Endothelial cell of umbilical vein (primary cell): ENCODE measurements around the gene NDUFV1. TPM values are rescaled to one million over a fixed set of nuclear protein-coding genes. Genes with fewer than 3 reads are reported as not detected.

Experiments
- BruUV-seq: library from RNA; stranded (reverse); fragments of 400-500 nt; replicated peaks from 2 replicates; lab custom pipeline; 2021; lab: Mats Ljungman, UMichigan
- CTCF ChIA-PET: fragments of 300-600, 350-600 bp; sonication (Branson Sonifier 250); formaldehyde crosslinking; loops from one replicate; lab custom pipeline; 2021; ENCODE audit warnings: antibody characterized with exemption, inconsistent platforms; lab: Charles Lee
- POLR2A ChIA-PET: fragments of 300-600, 350-600 bp; sonication (Branson Sonifier 250); formaldehyde crosslinking; loops from one replicate; lab custom pipeline; 2021; ENCODE audit warnings: antibody characterized with exemption, inconsistent platforms; lab: Charles Lee
- DNase-seq: peaks from one replicate; pipeline ENCODE4 v3.0.0-alpha.2; 2011; ENCODE audit warnings: low read depth, low spot score
- FAIRE-seq: peaks from 2 replicates; lab custom pipeline; 2011; peaks lifted over from hg19 to GRCh38; lab: Jason Lieb, UNC
- H2AFZ ChIP-seq: 2 replicates; pipeline ENCODE4 v1.6.0; 2012; ENCODE audit warnings: low read depth, low read length, control low read depth, inconsistent platforms
- H3K27ac ChIP-seq: 2 replicates; pipeline ENCODE4 v1.5.1; 2011; ENCODE audit warnings: low read depth, mild to moderate bottlenecking, control low read depth, low read length, moderate library complexity; ENCODE audit not compliant: insufficient read depth
- H3K27me3 ChIP-seq, 2 experiments: 2 replicates each; pipeline versions ENCODE4 v1.6.0 to v1.6.1; 2011; ENCODE audit warnings: low read length in 2 of 2, mixed read lengths in 1 of 2; ENCODE audit not compliant: control insufficient read depth in 2 of 2, insufficient read depth in 2 of 2
- H3K36me3 ChIP-seq, 2 experiments: 2 replicates in 1 of 2; 3 replicates in 1 of 2; pipeline ENCODE4 v1.5.1; 2011; ENCODE audit warnings: low read length in 2 of 2, mild to moderate bottlenecking in 1 of 2, moderate library complexity in 1 of 2; ENCODE audit not compliant: control insufficient read depth in 2 of 2, insufficient read depth in 2 of 2; ENCODE audit errors: extremely low read depth in 1 of 2
- H3K4me1 ChIP-seq: 3 replicates; pipeline ENCODE4 v1.5.1; 2011; ENCODE audit warnings: mild to moderate bottlenecking, low read length; ENCODE audit not compliant: control insufficient read depth, insufficient read depth; ENCODE audit errors: extremely low read depth
- H3K4me2 ChIP-seq: 2 replicates; pipeline ENCODE4 v1.6.1; 2011; ENCODE audit warnings: low read length, control low read depth, mixed read lengths; ENCODE audit not compliant: insufficient read depth
- H3K4me3 ChIP-seq, 3 experiments: fragments of 200-600 bp in 1 of 3; sonication (generic), shearing (Covaris generic) in 1 of 3; replicated peaks in 1 of 3; 2 replicates each; pipeline ENCODE4 v1.5.1; 2011 to 2016; ENCODE audit warnings: control low read depth in 3 of 3, low read length in 3 of 3, mild to moderate bottlenecking in 2 of 3, inconsistent platforms in 1 of 3, low read depth in 1 of 3, moderate library complexity in 1 of 3; ENCODE audit not compliant: insufficient read depth in 1 of 3
- H3K79me2 ChIP-seq: 2 replicates; pipeline ENCODE4 v1.6.0; 2012; ENCODE audit warnings: low read length, inconsistent platforms; ENCODE audit not compliant: control insufficient read depth, insufficient read depth
- H3K9ac ChIP-seq: replicated peaks from 2 replicates; pipeline ENCODE3; 2011; ENCODE audit warnings: low read length, control low read depth; ENCODE audit not compliant: insufficient read depth; ENCODE audit errors: extremely low read depth
- H3K9me1 ChIP-seq: replicated peaks from 3 replicates; pipeline ENCODE4 v1.6.0; 2011; ENCODE audit warnings: mild to moderate bottlenecking, low read length; ENCODE audit not compliant: control insufficient read depth, insufficient read depth; ENCODE audit errors: extremely low read depth
- H3K9me3 ChIP-seq: replicated peaks from 2 replicates; pipeline ENCODE4 v1.5.1; 2012; ENCODE audit warnings: low read length, inconsistent platforms; ENCODE audit not compliant: control insufficient read depth, insufficient read depth
- H4K20me1 ChIP-seq: replicated peaks from 2 replicates; pipeline ENCODE3; 2011; ENCODE audit warnings: mild to moderate bottlenecking, low read length; ENCODE audit not compliant: control insufficient read depth, insufficient read depth; ENCODE audit errors: extremely low read depth
- MYC ChIP-seq: IDR thresholded peaks from one replicate; pipeline ENCODE4 v1.6.1; 2011; ENCODE audit warnings: mild to moderate bottlenecking, low read depth, low read length
- POLR2A ChIP-seq: IDR thresholded peaks from 2 replicates; pipeline ENCODE4 v1.6.1; 2012; ENCODE audit warnings: low read depth, mild to moderate bottlenecking, control low read depth, low read length
- POLR2AphosphoS5 ChIP-seq: IDR thresholded peaks from 2 replicates; pipeline ENCODE4 v1.6.1; 2012; ENCODE audit warnings: low read depth, mild to moderate bottlenecking, control low read depth, low read length, moderate library complexity; ENCODE audit not compliant: insufficient read depth
- dilution Hi-C: fragments of 300-500 bp; cut with MboI; formaldehyde crosslinking; loops from one replicate; pipeline ENCODE4 v1.15.0; 2019; ENCODE audit warnings: low sequenced_read_pairs; ENCODE audit not compliant: extremely low pct_ligation_motif_present
- intact Hi-C: fragments of 100-400 bp; cut with micrococcal nuclease; formaldehyde crosslinking; loops from one replicate; pipeline ENCODE4 v1.10.0; 2022
- polyA plus RNA-seq, 4 experiments: library from polyadenylated mRNA; depleted of rRNA in 3 of 4; stranded (reverse) in 3 of 4; unstranded in 1 of 4; fragments of >200 nt; gene quantifications; 2 replicates each; pipeline versions ENCODE4 v1.2.1 to v1.2.3, GENCODE V29; 2011 to 2012; ENCODE audit warnings: missing spikeins in 1 of 4
- total RNA-seq: library from RNA; stranded (reverse); gene quantifications from 2 replicates; pipeline ENCODE4 v1.2.3, GENCODE V29; 2021
- TF ChIP-seq, protein P1 (sequence below), 2 donors: IDR thresholded peaks; 1 replicate in 1 of 2; 2 replicates in 1 of 2; pipeline ENCODE4 v1.5.1; 2011; ENCODE audit warnings: low read length in 2 of 2, mild to moderate bottlenecking in 2 of 2, moderate library complexity in 2 of 2, control low read depth in 1 of 2, inconsistent platforms in 1 of 2, low read depth in 1 of 2; ENCODE audit not compliant: insufficient read depth in 1 of 2; ENCODE audit errors: extremely low read depth in 1 of 2

NDUFV1 gene
- total and polyA plus RNA-seq, 2 donors (not counting 3 experiments of a cell fraction or from before 2014, with no cell fraction given): 191 to 203 TPM

DNA sequence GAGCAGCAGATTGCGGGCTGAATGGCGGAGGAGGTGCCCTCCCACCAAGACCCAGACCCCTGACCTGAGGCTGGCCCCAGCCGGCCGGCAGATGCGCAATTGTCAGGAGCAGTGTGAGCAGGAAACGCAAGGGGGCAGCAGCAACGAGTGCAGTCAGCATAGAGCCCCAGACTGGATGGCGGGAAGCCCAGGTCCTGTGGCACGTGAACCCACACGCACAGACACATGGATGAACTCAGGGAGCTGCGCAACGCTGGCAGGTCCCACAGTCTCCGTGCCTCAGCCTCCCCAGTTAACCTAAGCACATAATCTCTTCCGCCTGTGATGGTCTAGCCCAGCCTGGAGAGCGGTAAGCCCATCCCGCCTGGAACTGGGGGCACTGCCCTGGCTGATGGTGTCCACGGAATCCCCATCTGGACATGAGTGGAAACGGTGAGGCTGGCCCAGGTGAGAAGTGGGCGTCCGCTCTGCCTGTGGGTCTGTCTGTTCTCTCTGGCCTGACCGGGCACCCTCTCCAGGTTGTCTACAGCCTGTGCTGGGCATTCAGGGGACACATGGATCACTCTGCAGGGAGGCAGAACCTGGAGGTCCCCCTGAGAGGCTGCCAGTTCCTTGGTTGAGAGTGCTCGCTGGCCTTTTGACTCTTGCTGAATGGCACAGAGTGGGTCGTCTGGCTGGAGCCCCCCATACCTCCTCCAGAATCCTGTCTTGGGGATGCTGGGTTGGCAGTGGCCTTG, 33.5 kb downstream of the NDUFV1 start:
- peak; percentile 36 for DNase-seq
- Histone ChIP-seq H3K9me3 (no peaks in the 10 kb centered on the region), H3K9me1 (no peaks in the 10 kb centered on the region), H3K27me3 (no peaks in the 10 kb centered on the region), H3K79me2 (no peaks in the 10 kb centered on the region), H4K20me1 (no peaks in the 10 kb centered on the region), H3K36me3 (no peaks in the 10 kb centered on the region), H2AFZ (no peak overlapping the region), H3K4me1 (no peaks in the 10 kb centered on the region), H3K9ac (no peak overlapping the region), H3K27ac (no peak overlapping the region), H3K4me2 (no peak overlapping the region), H3K4me3 (no peak overlapping the region)
- CTCF ChIA-PET: interaction anchor here (0.7 to 2.9 kb wide), 3 partner anchors 10 to 19 kb away, joined by 4 to 13 read pairs (median 12); partner anchors contain the start of gene NUDT8
- intact Hi-C loops (no loop called here), dilution Hi-C loops (no loop called here)
- FAIRE-seq: peak; percentile 61
- POLR2A ChIA-PET: interaction anchor here (0.6 kb wide), 1 partner anchor 59 kb away, joined by 3 read pairs; no protein-coding TSS in a partner anchor
- no TSS peak for BruUV-seq
- no peak for TF ChIP-seq POLR2A
- TF ChIP-seq, protein P1, sequence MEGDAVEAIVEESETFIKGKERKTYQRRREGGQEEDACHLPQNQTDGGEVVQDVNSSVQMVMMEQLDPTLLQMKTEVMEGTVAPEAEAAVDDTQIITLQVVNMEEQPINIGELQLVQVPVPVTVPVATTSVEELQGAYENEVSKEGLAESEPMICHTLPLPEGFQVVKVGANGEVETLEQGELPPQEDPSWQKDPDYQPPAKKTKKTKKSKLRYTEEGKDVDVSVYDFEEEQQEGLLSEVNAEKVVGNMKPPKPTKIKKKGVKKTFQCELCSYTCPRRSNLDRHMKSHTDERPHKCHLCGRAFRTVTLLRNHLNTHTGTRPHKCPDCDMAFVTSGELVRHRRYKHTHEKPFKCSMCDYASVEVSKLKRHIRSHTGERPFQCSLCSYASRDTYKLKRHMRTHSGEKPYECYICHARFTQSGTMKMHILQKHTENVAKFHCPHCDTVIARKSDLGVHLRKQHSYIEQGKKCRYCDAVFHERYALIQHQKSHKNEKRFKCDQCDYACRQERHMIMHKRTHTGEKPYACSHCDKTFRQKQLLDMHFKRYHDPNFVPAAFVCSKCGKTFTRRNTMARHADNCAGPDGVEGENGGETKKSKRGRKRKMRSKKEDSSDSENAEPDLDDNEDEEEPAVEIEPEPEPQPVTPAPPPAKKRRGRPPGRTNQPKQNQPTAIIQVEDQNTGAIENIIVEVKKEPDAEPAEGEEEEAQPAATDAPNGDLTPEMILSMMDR (IDR thresholded peaks at IDR 0.05; ENCODE audit: extremely low read depth in 1 of 2, insufficient read depth in 1 of 2, low read depth in 1 of 2, low read length in 2 of 2): peak; percentile 53 to 81
- TF ChIP-seq MYC: no peak
- no peak for TF ChIP-seq POLR2AphosphoS5
